GM21367 (cell line): ENCODE data around the gene RANGAP1.
"Not testable (repeated sequence)": the region's sequence is repeated elsewhere in the genome, so short reads cannot be mapped to it uniquely, and the experiment has no call there.

Experiments
- ATAC-seq: cut with Tn5 transposase; IDR thresholded peaks from one replicate; pipeline ENCODE4 v1.9.1; 2021; ENCODE audit not compliant: unreplicated experiment

The RANGAP1 gene

DNA sequence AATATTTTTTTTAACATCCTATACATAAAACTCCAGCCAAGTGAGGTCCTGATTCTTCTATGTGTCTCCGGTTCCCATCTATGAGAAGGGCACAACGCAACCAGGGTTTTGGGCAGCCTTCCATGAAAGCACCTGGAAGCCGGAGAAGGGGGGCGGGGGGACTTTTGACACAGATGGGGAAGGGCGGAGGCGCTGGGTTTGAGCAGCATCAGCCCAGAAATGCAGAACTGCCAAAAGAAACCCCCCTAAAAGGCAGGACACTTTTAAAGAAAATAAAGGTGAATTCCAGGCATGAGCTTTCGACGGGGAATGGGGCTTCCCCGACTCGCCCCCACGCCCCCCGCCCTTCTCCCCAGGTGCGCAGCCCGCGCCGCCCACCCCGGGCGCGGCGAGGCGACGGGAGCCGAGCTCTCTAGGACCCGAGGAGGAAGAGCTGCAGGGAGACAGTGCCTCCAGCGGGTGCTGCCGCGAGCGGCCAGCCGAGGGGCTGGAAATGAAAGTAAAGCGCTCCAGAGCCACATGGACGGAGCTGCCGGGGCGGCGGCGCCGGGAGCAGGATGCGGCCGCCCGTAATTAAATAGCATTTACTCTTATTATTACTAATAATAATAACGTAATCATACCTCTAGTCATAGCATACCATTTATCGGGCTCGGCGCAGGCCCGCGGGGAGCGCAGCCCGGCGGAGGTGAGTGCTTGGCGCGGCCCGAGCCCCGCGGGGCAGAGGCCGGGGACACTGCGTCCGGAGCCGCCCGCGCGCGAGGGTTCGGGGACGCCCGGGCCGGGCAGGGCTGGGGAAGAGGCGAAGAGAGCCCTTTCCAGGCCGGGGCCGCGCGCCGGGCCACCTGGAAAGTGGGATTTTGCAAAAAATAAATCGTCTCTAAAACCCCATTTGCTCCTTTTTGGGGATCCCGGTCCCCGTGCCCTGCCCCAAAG, 15.4 kb upstream of the RANGAP1 start, which contains the start of gene ZC3H7B:
ZC3H7B (plus strand) TSS at position 441 of the 936 bp plus-strand sequence. CDS start 19,136 bp downstream, outside the sequence.
- peak; percentile 84 for ATAC-seq

DNA sequence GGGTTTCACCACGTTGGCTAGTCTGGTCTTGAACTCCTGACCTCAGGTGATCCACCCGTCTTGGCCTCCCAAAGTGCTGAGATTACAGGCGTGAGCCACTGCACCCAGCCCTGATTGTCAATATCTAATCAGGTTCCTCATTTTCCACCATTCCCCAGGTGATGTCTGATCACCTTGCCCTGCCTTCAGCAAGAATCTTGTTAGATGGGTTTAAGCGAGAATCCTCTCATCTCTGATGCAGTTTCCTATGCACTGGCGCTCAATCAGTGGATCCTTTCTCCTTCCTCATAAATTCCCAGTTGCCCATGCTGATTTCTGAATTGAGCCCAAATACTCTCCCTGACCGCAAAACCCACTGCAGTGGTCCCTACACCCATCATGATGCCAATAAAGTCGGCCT, 14.7 kb upstream of the RANGAP1 start:
- ATAC-seq, result no peak

DNA sequence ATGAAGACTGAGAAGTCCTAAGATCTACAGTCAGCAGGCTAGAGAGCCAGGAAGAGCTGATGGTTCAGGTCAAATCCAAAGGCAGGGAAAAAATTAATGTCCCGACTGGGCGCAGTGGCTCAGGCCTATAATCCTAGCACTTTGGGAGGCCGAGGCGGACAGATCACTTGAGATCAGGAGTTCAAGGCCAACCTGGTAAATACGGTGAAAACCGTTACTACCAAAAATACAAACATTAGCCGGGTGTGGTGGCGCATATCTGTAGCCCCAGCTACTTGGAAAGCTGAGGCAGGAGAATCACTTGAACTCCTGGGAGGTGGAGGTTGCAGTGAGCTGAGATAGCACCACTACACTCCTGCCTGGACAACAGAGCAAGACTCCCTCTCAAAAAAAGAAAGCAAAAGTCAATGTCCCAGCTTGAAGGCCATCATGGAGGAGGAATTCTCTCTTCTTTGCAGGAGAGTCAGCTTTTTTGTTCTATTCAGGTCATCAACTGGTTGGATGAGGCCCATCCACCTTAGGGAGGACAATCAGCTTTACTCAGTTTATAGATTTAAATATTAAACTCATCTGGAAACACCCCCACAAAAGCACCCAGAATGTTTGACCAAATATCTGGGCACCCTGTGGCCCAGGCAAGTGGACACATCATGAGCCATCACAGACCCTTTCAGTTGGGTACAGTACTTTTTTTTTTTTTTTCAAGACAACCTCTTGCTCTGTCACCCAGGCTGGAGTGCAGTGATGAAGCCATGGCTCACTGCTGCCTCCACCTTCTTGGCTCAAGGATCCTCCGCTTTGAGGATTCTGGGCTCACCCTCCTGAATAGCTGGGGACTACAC, 11.1 kb upstream of the RANGAP1 start:
- no peak for ATAC-seq

DNA sequence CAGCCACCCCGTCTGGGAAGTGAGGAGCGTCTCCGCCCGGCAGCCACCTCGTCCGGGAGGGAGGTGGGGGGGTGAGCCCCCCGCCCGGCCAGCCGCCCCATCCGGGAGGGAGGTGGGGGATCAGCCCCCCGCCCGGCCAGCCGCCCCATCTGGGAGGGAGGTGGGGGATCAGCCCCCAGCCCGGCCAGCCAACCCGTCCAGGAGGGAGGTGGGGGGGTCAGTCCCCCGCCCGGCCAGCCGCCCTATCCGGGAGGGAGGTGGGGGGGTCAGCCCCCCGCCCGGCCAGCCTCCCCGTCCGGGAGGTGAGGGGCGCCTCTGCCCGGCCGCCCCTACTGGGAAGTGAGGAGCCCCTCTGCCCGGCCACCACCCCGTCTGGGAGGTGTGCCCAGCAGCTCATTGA, 8.8 kb upstream of the RANGAP1 start:
- not testable (repeated sequence) for ATAC-seq

DNA sequence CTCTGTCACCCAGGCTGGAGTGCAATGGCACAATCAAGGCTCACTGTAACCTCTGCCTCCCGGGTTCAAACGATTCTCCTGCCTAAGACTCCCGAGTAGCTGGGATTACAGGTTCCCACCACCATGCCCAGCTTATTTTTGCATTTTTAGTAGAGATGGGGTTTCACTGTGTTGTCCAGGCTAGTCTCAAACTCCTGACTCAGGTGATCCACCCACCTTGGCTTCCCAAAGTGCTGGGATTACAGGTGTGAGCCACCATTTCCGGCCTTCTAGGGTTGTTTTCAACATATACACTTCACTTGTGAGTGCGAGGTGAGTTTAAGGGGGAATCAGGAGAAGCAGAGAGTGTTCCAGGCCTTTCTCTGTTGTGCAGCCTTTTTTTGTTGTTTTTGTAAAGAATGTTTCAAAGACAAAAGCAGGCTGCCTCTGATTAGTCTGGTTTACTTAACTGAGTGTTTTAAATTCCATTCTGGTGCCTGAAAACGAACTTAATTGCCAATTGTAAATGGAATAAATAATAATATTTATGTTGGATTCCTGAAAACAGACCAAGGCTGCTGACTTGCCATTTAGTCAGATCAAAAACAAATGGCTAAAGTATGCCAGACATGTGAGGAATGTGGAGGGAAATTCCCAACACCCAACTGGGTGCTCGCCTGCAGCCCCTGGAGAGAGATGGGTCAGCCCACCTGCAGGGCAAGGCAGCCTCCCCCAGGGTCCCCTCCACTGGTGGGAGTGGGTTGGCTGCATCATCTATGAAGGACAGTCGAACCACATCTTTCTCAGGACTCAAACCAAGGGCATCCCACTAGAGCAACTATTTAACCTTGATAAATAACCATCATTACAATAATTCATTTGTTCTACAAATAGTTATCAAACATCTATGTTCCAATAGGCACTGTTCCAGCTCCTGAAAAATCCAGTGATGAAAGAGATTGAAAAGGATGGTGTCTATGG, 4.6 kb upstream of the RANGAP1 start:
- no peak for ATAC-seq

DNA sequence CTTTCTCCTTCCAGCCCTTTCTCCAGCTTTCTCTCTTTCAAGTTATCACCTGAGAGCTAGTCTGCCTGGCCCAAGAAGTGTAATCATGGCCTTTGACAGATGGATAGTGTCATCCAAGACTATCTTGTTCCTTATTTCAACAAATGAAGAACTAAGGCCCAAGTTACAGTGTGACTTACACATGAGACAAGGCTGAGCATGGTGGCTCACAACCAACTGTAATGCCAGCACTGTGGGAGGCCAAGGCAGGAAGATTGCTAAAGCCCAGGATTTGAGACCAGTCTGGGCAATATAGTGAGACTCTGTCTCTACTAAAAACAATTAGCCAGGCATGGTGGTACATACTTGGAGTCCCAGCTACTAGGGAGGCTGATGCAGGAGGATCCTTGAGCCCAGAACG, 3.7 kb upstream of the RANGAP1 start:
- ATAC-seq, result no peak

DNA sequence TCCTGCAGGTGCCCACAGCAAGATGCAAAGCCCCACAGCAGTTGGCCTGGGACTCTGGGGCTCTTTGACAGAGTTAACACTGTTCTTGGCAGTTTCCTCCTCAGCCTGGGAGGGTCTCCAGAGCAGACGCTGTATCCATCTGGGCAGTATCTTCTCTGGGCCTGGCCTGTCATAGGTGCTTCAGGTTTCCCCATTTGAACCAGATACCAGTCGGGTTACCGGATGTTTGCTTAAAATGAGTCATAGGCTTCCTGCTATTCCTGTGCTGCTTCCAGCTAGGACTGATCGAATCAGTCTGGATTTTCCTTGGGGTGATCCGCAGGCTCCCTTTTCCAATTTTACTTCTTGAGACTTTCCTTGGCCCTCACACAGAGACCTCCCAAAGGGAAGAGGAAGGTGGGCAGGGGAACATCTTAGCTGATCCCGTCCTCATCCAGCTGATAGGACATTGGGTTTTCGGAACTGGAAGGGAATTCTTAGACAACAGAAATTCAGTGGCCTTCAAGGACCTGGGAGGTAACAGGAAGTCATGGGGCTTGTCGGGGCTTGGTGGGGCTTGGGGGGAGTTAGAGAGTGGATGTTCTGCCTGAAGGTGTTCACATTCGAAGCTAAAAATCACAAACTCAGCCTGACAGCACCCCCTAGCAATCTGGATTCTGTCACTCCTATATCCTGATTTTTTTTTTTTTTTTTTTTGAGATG, 2.4 kb upstream of the RANGAP1 start:
- ATAC-seq, result no peak

DNA sequence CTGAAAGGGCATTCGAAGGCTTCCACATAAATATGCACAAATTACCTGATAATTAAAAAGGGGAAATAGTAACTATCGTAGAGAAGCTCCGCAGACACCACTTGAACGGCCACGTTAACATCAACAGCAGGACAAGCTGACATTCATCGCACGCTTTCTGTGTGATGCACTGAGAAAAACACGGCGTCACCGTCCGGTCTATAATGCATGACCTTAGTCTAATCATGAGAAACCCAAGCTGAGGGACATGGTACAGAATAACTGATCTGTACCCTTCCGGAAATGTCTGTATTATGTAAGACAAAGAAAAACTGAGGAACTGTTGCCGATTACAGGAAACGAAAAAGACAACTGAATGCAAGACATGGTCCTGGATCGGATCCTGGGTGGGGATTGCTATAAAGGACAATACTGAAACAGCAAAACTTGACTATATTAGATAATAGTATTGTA, 678 bp upstream of the RANGAP1 start:
- peak; percentile 13 for ATAC-seq

DNA sequence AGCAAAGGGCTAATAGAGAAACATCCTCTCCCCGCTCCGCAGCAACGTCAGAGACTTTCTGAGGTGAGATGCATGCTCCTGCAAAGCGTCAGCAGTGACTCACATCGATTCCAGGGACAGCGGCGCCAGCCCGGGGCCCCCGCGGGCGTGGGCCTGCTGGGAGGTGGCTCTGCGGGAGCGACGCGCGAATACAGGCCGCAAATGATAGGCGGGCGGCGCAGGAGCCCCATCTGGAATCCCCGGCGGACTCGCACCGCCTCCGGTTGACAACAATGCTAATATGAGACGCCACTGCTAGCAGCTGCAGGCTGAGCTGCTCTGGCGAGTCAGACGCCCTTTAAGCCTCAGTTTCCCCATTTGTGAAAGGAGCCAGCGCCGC, 557 bp downstream of the RANGAP1 start:
- ATAC-seq, result peak; percentile 16

DNA sequence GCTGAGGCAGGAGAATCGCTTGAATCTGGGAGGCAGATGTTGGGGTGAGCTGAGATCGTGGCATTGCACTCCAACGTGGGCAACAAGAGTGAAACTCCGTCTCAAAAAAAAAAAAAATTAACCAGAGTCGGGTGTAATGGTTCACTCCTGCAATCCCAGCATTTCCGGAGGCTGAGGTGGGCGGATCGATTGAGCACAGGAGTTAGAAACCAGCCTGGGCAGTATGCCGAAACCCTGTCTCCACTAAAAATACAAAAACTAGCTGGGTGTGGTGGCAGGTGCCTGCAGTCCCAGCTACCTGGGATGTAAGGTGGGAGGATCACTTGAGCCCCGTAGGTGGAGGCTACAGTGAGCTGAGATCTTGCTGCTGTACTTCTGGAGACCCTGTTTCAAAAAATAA, 1.5 kb downstream of the RANGAP1 start:
- no peak for ATAC-seq

DNA sequence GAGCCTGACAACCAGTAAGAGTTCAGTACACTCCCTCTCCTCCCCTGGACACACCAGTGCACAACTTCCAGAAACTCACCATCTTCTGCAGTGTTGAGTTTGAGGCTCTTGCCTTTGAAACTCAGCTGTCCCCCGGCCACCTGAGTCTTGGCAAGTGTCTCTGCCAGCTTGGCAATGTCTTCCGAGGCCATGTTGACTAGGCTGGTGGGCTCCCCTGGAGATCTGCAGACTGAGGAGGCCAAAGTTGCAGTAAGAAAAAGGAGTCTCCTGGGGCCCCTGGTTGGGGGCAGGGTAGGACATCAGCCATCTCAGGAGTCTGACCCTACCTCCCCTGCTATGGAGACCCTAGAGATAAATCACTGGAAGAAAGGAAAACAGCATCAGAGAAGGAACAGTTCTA, 5.1 kb downstream of the RANGAP1 start:
- ATAC-seq, result no peak

DNA sequence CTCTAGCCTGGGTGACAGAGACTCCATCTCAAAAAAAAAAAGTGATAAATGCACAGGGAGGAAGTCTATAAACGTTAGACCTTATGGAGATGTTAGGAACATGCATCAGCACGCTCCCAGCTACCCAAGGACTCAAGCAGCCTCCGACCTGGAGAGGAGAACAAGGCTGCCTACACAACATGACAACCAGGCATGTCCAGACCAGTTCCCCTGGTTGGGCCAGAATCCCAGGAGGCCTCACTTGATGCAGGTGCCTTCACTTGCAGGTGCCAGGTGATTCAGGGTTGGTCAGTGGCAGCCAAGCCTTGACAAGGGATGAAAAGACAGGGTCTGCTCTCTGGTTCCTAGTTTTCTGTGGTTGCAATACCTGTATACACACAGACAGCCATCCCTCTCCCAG, 5.9 kb downstream of the RANGAP1 start:
- no peak for ATAC-seq

DNA sequence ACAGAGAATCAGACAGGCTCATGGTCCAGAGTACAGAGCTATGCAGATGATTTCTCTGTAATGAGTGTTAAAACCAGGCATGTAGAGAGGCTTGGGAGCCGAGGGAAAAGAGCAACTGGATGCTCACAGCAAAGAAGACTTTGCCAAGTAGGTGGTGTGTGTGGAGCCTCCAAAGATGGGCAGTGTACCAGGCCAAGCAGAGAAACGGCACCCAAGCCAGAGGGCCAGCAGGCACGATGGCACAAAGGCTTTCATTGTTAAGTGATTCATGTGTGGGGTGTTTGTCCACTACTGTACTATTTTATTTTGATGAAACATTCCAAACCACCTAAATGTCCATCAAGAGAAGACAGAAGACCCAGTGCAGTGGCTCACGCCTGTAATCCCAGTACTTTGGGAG, 11.1 kb downstream of the RANGAP1 start:
- no peak for ATAC-seq

DNA sequence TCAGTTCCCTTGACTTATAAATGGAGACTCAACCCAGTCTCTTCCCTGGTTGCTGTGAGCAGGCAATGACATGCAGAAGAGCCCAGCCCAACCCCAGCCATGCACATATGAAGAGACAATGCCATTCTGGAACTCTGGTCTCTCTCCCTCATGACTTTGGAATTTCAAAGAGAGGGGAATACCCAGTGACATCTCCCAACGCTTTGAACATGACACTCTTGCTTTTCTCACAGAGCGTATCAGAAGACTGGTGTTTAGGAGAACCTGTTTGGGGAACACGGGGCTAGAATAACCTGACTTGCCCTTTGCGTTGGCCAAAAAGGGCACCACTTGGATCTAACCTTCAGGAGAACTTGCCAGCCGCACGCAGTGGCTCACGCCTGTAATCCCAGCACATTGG, 12.9 kb downstream of the RANGAP1 start:
- no peak for ATAC-seq

DNA sequence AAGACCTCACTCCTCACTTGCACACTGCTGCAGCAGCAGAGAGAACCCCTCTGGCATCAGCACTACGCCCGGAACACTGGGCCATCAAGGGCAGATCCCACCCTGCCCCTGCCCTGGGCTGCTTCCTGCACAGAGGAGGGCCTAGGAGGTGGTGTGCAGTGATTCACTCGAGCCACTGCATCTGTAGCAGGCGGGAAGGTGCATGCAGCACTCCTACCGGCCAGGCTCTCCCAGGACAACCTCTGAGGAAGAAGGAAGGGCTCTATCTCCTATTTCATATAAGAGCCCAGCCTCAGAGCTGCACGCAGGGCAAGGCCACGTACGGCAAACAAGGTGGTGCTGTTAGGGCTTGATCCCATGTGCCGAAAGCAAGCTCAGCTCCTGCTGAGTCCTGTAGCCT, 14.2 kb downstream of the RANGAP1 start:
- ATAC-seq, result no peak

DNA sequence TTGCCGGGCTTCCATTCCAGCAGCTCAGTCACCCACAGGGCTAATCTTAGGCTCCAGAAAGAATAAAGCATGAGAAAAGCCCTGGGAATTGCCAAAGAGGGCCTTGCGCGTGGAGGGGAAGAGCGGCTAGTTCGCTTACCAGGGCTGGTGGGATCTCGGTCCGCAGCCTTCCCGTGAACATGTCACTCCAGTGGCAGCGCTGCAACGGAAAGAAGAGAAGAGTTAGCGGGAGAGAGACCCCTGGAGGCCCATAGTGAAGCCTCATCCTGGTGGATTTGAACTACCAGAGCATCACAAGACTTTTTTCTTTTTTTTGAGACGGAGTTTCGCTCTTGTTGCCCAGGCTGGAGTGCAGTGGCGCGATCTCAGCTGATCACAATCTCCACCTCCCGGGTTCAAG, 18.0 kb downstream of the RANGAP1 start:
- no peak for ATAC-seq

DNA sequence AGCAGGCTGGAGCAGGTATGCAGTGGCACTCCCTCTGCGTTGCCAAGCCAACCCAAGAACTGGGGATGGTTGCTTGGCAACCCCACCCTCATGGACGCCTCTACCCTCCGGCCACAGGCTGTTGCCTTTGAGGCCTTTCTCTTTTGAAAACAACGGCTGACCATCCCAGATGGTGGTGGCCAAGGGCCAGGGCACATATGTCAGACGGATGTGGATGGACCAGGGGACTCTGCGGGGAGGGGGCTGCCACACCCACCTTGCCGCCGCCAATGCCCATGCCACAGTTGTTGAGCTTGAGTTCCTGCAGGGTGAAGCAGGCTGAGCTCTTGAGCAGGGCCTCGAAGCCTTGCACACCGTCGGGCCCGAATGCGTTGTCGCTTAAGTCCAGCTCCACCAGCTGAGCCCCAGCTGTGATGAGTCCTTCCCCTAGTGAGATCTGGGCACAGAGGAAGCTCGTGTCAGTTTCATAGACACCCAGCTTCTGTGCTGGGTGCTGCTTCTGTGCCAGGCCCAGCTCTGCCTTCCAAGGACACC, 21.5 kb downstream of the RANGAP1 start:
- no peak for ATAC-seq

DNA sequence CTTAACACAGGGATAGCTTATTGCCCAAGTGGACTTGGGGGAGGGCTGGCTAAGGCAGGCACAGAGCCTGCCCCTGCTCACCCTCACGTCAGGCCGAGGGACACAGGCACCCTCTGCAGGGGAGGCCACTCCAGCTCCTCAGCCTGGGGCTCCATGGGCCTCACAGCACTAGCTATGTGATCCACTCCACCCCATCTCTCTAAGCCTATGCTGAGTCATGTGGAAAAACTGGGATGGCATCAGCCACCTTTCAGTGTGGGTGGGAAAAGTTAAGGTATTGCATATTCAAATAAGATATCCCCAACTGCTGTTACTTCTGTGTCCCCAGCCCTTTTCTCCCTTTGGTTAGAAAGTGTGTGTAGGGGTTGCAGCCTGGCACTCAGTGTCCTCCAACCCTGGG, 22.3 kb downstream of the RANGAP1 start:
- no peak for ATAC-seq

DNA sequence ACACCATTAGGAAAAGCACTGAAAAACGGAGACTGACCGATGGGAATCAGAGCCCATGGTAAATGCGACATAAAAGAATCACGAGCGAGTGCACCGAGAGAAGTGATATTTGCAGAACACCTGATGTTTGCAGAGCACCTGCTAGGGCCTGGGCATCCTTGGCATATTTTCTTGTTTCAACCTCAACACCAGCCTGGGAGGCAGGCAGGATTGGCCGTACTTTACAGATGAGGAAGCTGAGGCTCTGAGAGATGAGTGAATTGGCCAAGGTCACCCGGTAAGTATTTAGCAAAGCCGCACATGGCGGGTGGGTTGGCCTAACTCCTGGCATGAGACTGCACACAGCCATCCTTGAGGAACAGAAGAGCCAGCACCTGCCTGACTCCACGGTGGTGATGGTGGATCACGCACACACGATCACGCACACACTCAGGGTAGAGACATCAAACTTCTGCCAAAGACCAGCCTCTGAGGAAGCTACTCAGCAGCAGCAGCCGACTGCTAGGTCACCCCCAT, 23.7 kb downstream of the RANGAP1 start:
- no peak for ATAC-seq
